Vagina (tissue), 2 donors: ENCODE results near the gene TMEM60.

Experiments
- CTCF ChIP-seq, 3 experiments: fragments of 450-650 bp in 2 of 3; fragments of 200-600 bp in 1 of 3; sonication (generic) in 1 of 3; IDR thresholded peaks; one replicate each; pipeline ENCODE4 v1.5.1; 2017 to 2019; ENCODE audit warnings: antibody characterized with exemption in 3 of 3, mild to moderate bottlenecking in 2 of 3, moderate library complexity in 2 of 3
- POLR2A ChIP-seq, 2 donors: fragments of 450-650 bp; IDR thresholded peaks; one replicate each; pipeline ENCODE4 v1.6.1; 2017; ENCODE audit warnings: antibody characterized with exemption in 2 of 2, mild to moderate bottlenecking in 2 of 2, moderate library complexity in 2 of 2
- POLR2AphosphoS5 ChIP-seq, 2 donors: sonication (generic); formaldehyde crosslinking; IDR thresholded peaks; one replicate each; pipeline ENCODE4 v1.9.0; 2017; ENCODE audit warnings: antibody characterized with exemption in 2 of 2, mild to moderate bottlenecking in 2 of 2, low read depth in 1 of 2; ENCODE audit not compliant: insufficient read depth in 1 of 2

GRCh38 chr7:77782383-77782782, 15.9 kb downstream of the TMEM60 start:
- TF ChIP-seq POLR2A (IDR thresholded peaks at IDR 0.05) (no peak), CTCF (IDR thresholded peaks at IDR 0.05) (no peak), POLR2AphosphoS5 (IDR thresholded peaks at IDR 0.05; ENCODE audit: insufficient read depth in 1 of 2, low read depth in 1 of 2) (no peak)
